Vagina (tissue), 2 donors: ENCODE measurements around the gene LHX1. TPM values are rescaled to one million over a fixed set of nuclear protein-coding genes. Genes with fewer than 3 reads are reported as not detected.

Experiments used
- DNase-seq, 2 donors: peaks; one replicate each; pipeline ENCODE4 v3.0.0-alpha.2; 2017; ENCODE audit errors: extremely low spot score in 2 of 2
- H3K27ac ChIP-seq: fragments of 200-600 bp; sonication (generic); one replicate; pipeline ENCODE4 v1.5.1; 2019
- H3K27me3 ChIP-seq: fragments of 200-600 bp; sonication (generic); one replicate; pipeline ENCODE4 v1.5.1; 2019
- H3K36me3 ChIP-seq, 2 donors: fragments of 200-600 bp; sonication (generic); one replicate each; pipeline ENCODE4 v1.5.1; 2017 to 2019
- H3K4me1 ChIP-seq: fragments of 200-600 bp; sonication (generic); one replicate; pipeline ENCODE4 v1.5.1; 2019
- H3K4me3 ChIP-seq, 2 donors: fragments of 200-600 bp; sonication (generic); 1 replicate in 1 of 2; 2 replicates in 1 of 2; pipeline ENCODE4 v1.5.1; 2016 to 2019
- H3K9me3 ChIP-seq: fragments of 200-600 bp; sonication (generic); one replicate; pipeline ENCODE4 v1.5.1; 2019
- CTCF ChIP-seq, 3 experiments: fragments of 450-650 bp in 2 of 3; fragments of 200-600 bp in 1 of 3; sonication (generic) in 1 of 3; IDR thresholded peaks; one replicate each; pipeline ENCODE4 v1.5.1; 2017 to 2019; ENCODE audit warnings: antibody characterized with exemption in 3 of 3, mild to moderate bottlenecking in 2 of 3, moderate library complexity in 2 of 3
- POLR2A ChIP-seq, 2 donors: fragments of 450-650 bp; IDR thresholded peaks; one replicate each; pipeline ENCODE4 v1.6.1; 2017; ENCODE audit warnings: antibody characterized with exemption in 2 of 2, mild to moderate bottlenecking in 2 of 2, moderate library complexity in 2 of 2
- POLR2AphosphoS5 ChIP-seq, 2 donors: sonication (generic); formaldehyde crosslinking; IDR thresholded peaks; one replicate each; pipeline ENCODE4 v1.9.0; 2017; ENCODE audit warnings: antibody characterized with exemption in 2 of 2, mild to moderate bottlenecking in 2 of 2, low read depth in 1 of 2; ENCODE audit not compliant: insufficient read depth in 1 of 2
- intact Hi-C: fragments of 100-400 bp; cut with DNase I; formaldehyde crosslinking; loops from one replicate; pipeline ENCODE4 v1.15.1; 2023
- total RNA-seq: library from RNA; depleted of rRNA; stranded (reverse); fragments of >200 nt; gene quantifications from one replicate; pipeline ENCODE4 v1.2.3, GENCODE V29; 2016

LHX1 gene
- total RNA-seq, 1 donor from 2014 or later = not detected

GRCh38 chr17:36975922-36976515 lies 38.7 kb downstream of the LHX1 start:
- no peak for TF ChIP-seq POLR2AphosphoS5 (IDR thresholded peaks at IDR 0.05; ENCODE audit: insufficient read depth in 1 of 2, low read depth in 1 of 2)
- no peaks in the 10 kb centered on the region for H3K36me3 ChIP-seq
- no peak overlapping the region for H3K4me3 ChIP-seq
- intact Hi-C loops = no loop called here
- no peaks in the 10 kb centered on the region for H3K9me3 ChIP-seq
- H3K4me1 ChIP-seq = peaks cover 22% of the 10 kb centered on the region
- no peaks in the 10 kb centered on the region for H3K27me3 ChIP-seq
- no peak overlapping the region for H3K27ac ChIP-seq
- no peak for DNase-seq

GRCh38 chr17:36977066-36977465 lies 39.8 kb downstream of the LHX1 start:
- H3K4me1 ChIP-seq = peaks cover 22% of the 10 kb centered on the region
- H3K4me3 ChIP-seq = no peak overlapping the region
- intact Hi-C loops = no loop called here
- H3K36me3 ChIP-seq = no peaks in the 10 kb centered on the region
- TF ChIP-seq POLR2A (IDR thresholded peaks at IDR 0.05) = no peak
- no peak for TF ChIP-seq POLR2AphosphoS5 (IDR thresholded peaks at IDR 0.05; ENCODE audit: insufficient read depth in 1 of 2, low read depth in 1 of 2)
- TF ChIP-seq CTCF (IDR thresholded peaks at IDR 0.05) = no peak
- H3K27me3 ChIP-seq = no peaks in the 10 kb centered on the region
- no peaks in the 10 kb centered on the region for H3K9me3 ChIP-seq
- no peak for DNase-seq
- no peak overlapping the region for H3K27ac ChIP-seq

- intact Hi-C loops = no loop called here
- DNase-seq = no peak
- Histone ChIP-seq H3K27me3 (no peaks in the 10 kb centered on the region), H3K4me1 (peaks cover 22% of the 10 kb centered on the region), H3K36me3 (no peaks in the 10 kb centered on the region), H3K4me3 (no peak overlapping the region), H3K27ac (no peak overlapping the region), H3K9me3 (no peaks in the 10 kb centered on the region)
- TF ChIP-seq CTCF (IDR thresholded peaks at IDR 0.05) (no peak), POLR2A (IDR thresholded peaks at IDR 0.05) (no peak), POLR2AphosphoS5 (IDR thresholded peaks at IDR 0.05; ENCODE audit: insufficient read depth in 1 of 2, low read depth in 1 of 2) (no peak)
Observed at GRCh38 chr17:36977568-36977967, 40.3 kb downstream of the LHX1 start.

- TF ChIP-seq CTCF (IDR thresholded peaks at IDR 0.05) (no peak), POLR2A (IDR thresholded peaks at IDR 0.05) (no peak), POLR2AphosphoS5 (IDR thresholded peaks at IDR 0.05; ENCODE audit: insufficient read depth in 1 of 2, low read depth in 1 of 2) (no peak)
- Histone ChIP-seq H3K4me1 (peaks cover 22% of the 10 kb centered on the region), H3K4me3 (no peak overlapping the region), H3K36me3 (no peaks in the 10 kb centered on the region), H3K9me3 (no peaks in the 10 kb centered on the region), H3K27ac (no peak overlapping the region), H3K27me3 (no peaks in the 10 kb centered on the region)
- DNase-seq = no peak
- intact Hi-C loops = no loop called here
Observed at GRCh38 chr17:36978810-36979564, 41.7 kb downstream of the LHX1 start.

GRCh38 chr17:36979565-36979941 lies 42.3 kb downstream of the LHX1 start:
- TF ChIP-seq POLR2AphosphoS5 (IDR thresholded peaks at IDR 0.05; ENCODE audit: insufficient read depth in 1 of 2, low read depth in 1 of 2) (no peak), CTCF (IDR thresholded peaks at IDR 0.05) (no peak), POLR2A (IDR thresholded peaks at IDR 0.05) (no peak)
- DNase-seq = no peak
- Histone ChIP-seq H3K4me1 (peaks cover 22% of the 10 kb centered on the region), H3K27me3 (no peaks in the 10 kb centered on the region), H3K4me3 (no peak overlapping the region), H3K9me3 (no peaks in the 10 kb centered on the region), H3K27ac (no peak overlapping the region), H3K36me3 (no peaks in the 10 kb centered on the region)
- intact Hi-C loops = no loop called here
